B cell (primary cell): Measurements from ENCODE around the gene LSM12. TPM values are rescaled to one million over a fixed set of nuclear protein-coding genes. Genes with fewer than 3 reads are reported as not detected.

Experiments used
- ATAC-seq: fragments of 200-7000 bp; cut with Tn5 transposase; one replicate; pipeline ENCODE4 v1.10.0; 2021; ENCODE audit warnings: low read depth, mild to moderate bottlenecking, moderate number of reproducible peaks, moderate library complexity
- CTCF ChIA-PET: fragments of 350-600 bp; sonication (Branson Sonifier 250); formaldehyde crosslinking; loops from one replicate; lab custom pipeline; 2021; ENCODE audit warnings: antibody characterized with exemption, inconsistent platforms; lab: Charles Lee
- POLR2A ChIA-PET: fragments of 350-600 bp; sonication (Branson Sonifier 250); formaldehyde crosslinking; loops from one replicate; lab custom pipeline; 2021; ENCODE audit warnings: antibody characterized with exemption; lab: Charles Lee
- DNase-seq: peaks from one replicate; pipeline ENCODE4 v3.0.0; 2013
- H2AFZ ChIP-seq: 2 replicates; pipeline ENCODE4 v1.6.1; 2012; ENCODE audit warnings: mild to moderate bottlenecking, low read depth, low read length; ENCODE audit not compliant: insufficient read depth, poor library complexity, severe bottlenecking
- H3K27ac ChIP-seq, 2 donors: 1 replicate in 1 of 2; 2 replicates in 1 of 2; pipeline ENCODE4 v1.5.1; 2012 to 2013; ENCODE audit warnings: low read length in 2 of 2, mild to moderate bottlenecking in 2 of 2, moderate library complexity in 1 of 2
- H3K27me3 ChIP-seq, 4 experiments: fragments of 200-600 bp in 1 of 4; sonication (generic) in 1 of 4; replicated peaks in 1 of 4; 1 replicate in 2 of 4; 2 replicates in 2 of 4; pipeline versions ENCODE4 v1.6.1 to v1.7.0; 2013 to 2016; ENCODE audit warnings: low read length in 3 of 4, mild to moderate bottlenecking in 2 of 4, mixed read lengths in 1 of 4, moderate library complexity in 1 of 4; ENCODE audit not compliant: insufficient read depth in 4 of 4, control insufficient read depth in 3 of 4; ENCODE audit errors: control extremely low read depth in 1 of 4
- H3K36me3 ChIP-seq, 2 experiments: replicated peaks in 1 of 2; 1 replicate in 1 of 2; 2 replicates in 1 of 2; pipeline versions ENCODE4 v1.6.1 to v1.7.1; 2013; ENCODE audit warnings: low read length in 1 of 2; ENCODE audit not compliant: insufficient read depth in 2 of 2, control insufficient read depth in 1 of 2; ENCODE audit errors: control extremely low read depth in 1 of 2, extremely low read depth in 1 of 2
- H3K4me1 ChIP-seq, 2 donors: fragments of 200-600 bp in 1 of 2; sonication (generic) in 1 of 2; 1 replicate in 1 of 2; 2 replicates in 1 of 2; pipeline versions ENCODE4 v1.5.1 to v1.6.1; 2013 to 2017; ENCODE audit warnings: low read length in 2 of 2; ENCODE audit not compliant: control insufficient read depth in 2 of 2, insufficient read depth in 2 of 2
- H3K4me2 ChIP-seq: replicated peaks from 2 replicates; pipeline ENCODE3; 2012; ENCODE audit warnings: mild to moderate bottlenecking, low read depth, low read length; ENCODE audit not compliant: poor library complexity, severe bottlenecking
- H3K4me3 ChIP-seq, 5 experiments: fragments of 200-600 bp in 1 of 5; sonication (generic) in 1 of 5; 1 replicate in 3 of 5; 2 replicates in 2 of 5; pipeline versions ENCODE4 v1.5.1 to v1.7.0; 2011 to 2016; ENCODE audit warnings: low read length in 4 of 5, mild to moderate bottlenecking in 4 of 5, low read depth in 2 of 5, control low read depth in 1 of 5, moderate library complexity in 1 of 5; ENCODE audit not compliant: insufficient read depth in 1 of 5; ENCODE audit errors: control extremely low read depth in 1 of 5, extremely low read depth in 1 of 5
- H3K79me2 ChIP-seq: fragments of 200-600 bp; sonication (generic); one replicate; pipeline ENCODE4 v1.6.0; 2016; ENCODE audit warnings: low read length; ENCODE audit not compliant: control insufficient read depth, insufficient read depth
- H3K9ac ChIP-seq: fragments of 200-600 bp; sonication (generic); 2 replicates; pipeline ENCODE4 v1.6.1; 2017; ENCODE audit warnings: mild to moderate bottlenecking, low read length, moderate library complexity
- H3K9me3 ChIP-seq, 3 donors: one replicate each; pipeline versions ENCODE4 v1.6.1 to v1.7.1; 2013; ENCODE audit warnings: low read length in 2 of 3; ENCODE audit not compliant: control insufficient read depth in 2 of 3, insufficient read depth in 1 of 3; ENCODE audit errors: control extremely low read depth in 1 of 3
- H4K20me1 ChIP-seq: 2 replicates; pipeline ENCODE4 v1.6.0; 2012; ENCODE audit warnings: mild to moderate bottlenecking, low read length; ENCODE audit not compliant: insufficient read depth, control insufficient read depth, poor library complexity, severe bottlenecking
- H3K27ac Mint-ChIP-seq: one replicate; pipeline ENCODE4 v1.8.0; 2021; ENCODE audit warnings: mixed read lengths
- H3K27me3 Mint-ChIP-seq: one replicate; pipeline ENCODE4 v1.8.0; 2021; ENCODE audit warnings: mixed read lengths
- H3K4me1 Mint-ChIP-seq: one replicate; pipeline ENCODE4 v1.8.0; 2021; ENCODE audit warnings: mixed read lengths
- H3K4me3 Mint-ChIP-seq: one replicate; pipeline ENCODE4 v1.8.0; 2021; ENCODE audit warnings: mixed read lengths
- H3K9me3 Mint-ChIP-seq: one replicate; pipeline ENCODE4 v1.8.0; 2022; ENCODE audit warnings: mixed read lengths; ENCODE audit not compliant: insufficient read depth
- CTCF ChIP-seq: fragments of 200-600 bp; IDR thresholded peaks from one replicate; pipeline ENCODE4 v1.8.0; 2022; ENCODE audit warnings: antibody characterized with exemption, mild to moderate bottlenecking
- EZH2 ChIP-seq: IDR thresholded peaks from 2 replicates; pipeline ENCODE4 v1.6.1; 2012; ENCODE audit warnings: borderline replicate concordance, low read depth, mild to moderate bottlenecking, moderate library complexity, low read length; ENCODE audit not compliant: insufficient read depth, poor library complexity, severe bottlenecking
- WGBS: methylation state at CpG from one replicate; pipeline ENCODE4 v1.1.5; 2013; ENCODE audit warnings: missing lambda C conversion rate; ENCODE audit not compliant: insufficient coverage; 5-methylcytosine and 5-hydroxymethylcytosine counted together
- intact Hi-C: fragments of 100-400 bp; cut with micrococcal nuclease; formaldehyde crosslinking; loops from one replicate; pipeline ENCODE4 v1.10.0; 2022
- polyA plus RNA-seq: library from polyadenylated mRNA; depleted of rRNA; stranded (reverse); fragments of >200 nt; gene quantifications from 2 replicates; pipeline ENCODE4 v1.2.3, GENCODE V29; 2012
- total RNA-seq, 2 donors: library from RNA; stranded (reverse); fragments of 120-200 nt in 1 of 2; gene quantifications; 1 replicate in 1 of 2; 2 replicates in 1 of 2; pipeline versions ENCODE4 v1.2.3 to v1.2.4, GENCODE V29; 2013 to 2022

Gene LSM12
- total and polyA plus RNA-seq, 2 donors (not counting 1 experiment from before 2014, with no cell fraction given) = 16.8 to 31.2 TPM

GRCh38 chr17:44091200-44091997 is 24.9 kb upstream of the LSM12 start:
- H3K4me3 Mint-ChIP-seq = no peak overlapping the region
- WGBS = over 99% methylated on average over 8 of the region's 14 CpGs

More at GRCh38 chr17:44091200-44091997, 24.9 kb upstream of the LSM12 start:
- Mint-ChIP-seq H3K27me3 (no peaks in the 10 kb centered on the region), H3K27ac (no peak overlapping the region), H3K4me1 (peaks cover 6% of the 10 kb centered on the region), H3K9me3 (no peaks in the 10 kb centered on the region)
- TF ChIP-seq EZH2 (no peak), CTCF (no peak)
- Histone ChIP-seq H3K36me3 (peaks cover 0 to 49% of the 10 kb centered on the region in 2 experiments), H4K20me1 (peaks cover 28% of the 10 kb centered on the region), H3K9me3 (no peaks in the 10 kb centered on the region), H3K27me3 (no peaks in the 10 kb centered on the region), H3K27ac (no peak overlapping the region), H3K79me2 (peaks cover 2% of the 10 kb centered on the region), H3K4me3 (no peak overlapping the region), H3K4me1 (peaks cover 6 to 10% of the 10 kb centered on the region in 2 donors), H3K4me2 (no peak overlapping the region), H3K9ac (no peak overlapping the region), H2AFZ (no peak overlapping the region)
- DNase-seq = no peak
- ChIA-PET POLR2A (interaction anchor here (0.5 to 0.6 kb wide), 2 partner anchors 10 to 25 kb away, joined by 3 to 5 read pairs; no protein-coding TSS in a partner anchor), CTCF (interaction anchor here (1.5 kb wide), 1 partner anchor 24 kb away, joined by 3 read pairs; no protein-coding TSS in a partner anchor)
- intact Hi-C loops = no loop called here
- ATAC-seq = no peak
